ENCODE results near the gene KHDC3L. TPM values are rescaled to one million over a fixed set of nuclear protein-coding genes. Genes with fewer than 3 reads are reported as not detected.
A peak's percentile ranks its signal among the peaks of the same experiment; 100 is the strongest.
"Not testable (repeated sequence)": the region's sequence is repeated elsewhere in the genome, so short reads cannot be mapped to it uniquely, and the experiment has no call there.

Gene KHDC3L
- polyA plus RNA-seq, 1 experiment = not detected

- TF ChIP-seq CTCF (IDR thresholded peaks at IDR 0.05; ENCODE audit: insufficient read depth, low read depth, low read length) = no peak
- ChIA-PET CTCF (interaction anchor here (2.0 kb wide), 1 partner anchor 63 kb away, joined by 8 read pairs; no protein-coding TSS in a partner anchor), POLR2A (no interaction called here)
- Histone ChIP-seq H3K4me3 (ENCODE audit: low read depth, low read length) (no peak overlapping the region), H3K27me3 (ENCODE audit: control insufficient read depth, insufficient read depth, low read length) (no peaks in the 10 kb centered on the region), H3K36me3 (ENCODE audit: control insufficient read depth, insufficient read depth, low read length) (no peaks in the 10 kb centered on the region)
- DNase-seq (ENCODE audit: low read depth) = no peak
Measured at GRCh38 chr6:73389854-73390253, 27.4 kb downstream of the KHDC3L start.

GRCh38 chr6:73391675-73392074 is 29.2 kb downstream of the KHDC3L start:
- Histone ChIP-seq H3K27me3 (ENCODE audit: control insufficient read depth, insufficient read depth, low read length) (no peaks in the 10 kb centered on the region), H3K4me3 (ENCODE audit: low read depth, low read length) (no peak overlapping the region), H3K36me3 (ENCODE audit: control insufficient read depth, insufficient read depth, low read length) (no peaks in the 10 kb centered on the region)
- POLR2A ChIA-PET = no interaction called here
- TF ChIP-seq CTCF (IDR thresholded peaks at IDR 0.05; ENCODE audit: insufficient read depth, low read depth, low read length) = no peak
- DNase-seq (ENCODE audit: low read depth) = no peak
- CTCF ChIA-PET = no interaction called here

GRCh38 chr6:73392188-73392587 is 29.7 kb downstream of the KHDC3L start:
- CTCF ChIA-PET; H3K36me3 ChIP-seq (ENCODE audit: control insufficient read depth, insufficient read depth, low read length); DNase-seq (ENCODE audit: low read depth); H3K27me3 ChIP-seq (ENCODE audit: control insufficient read depth, insufficient read depth, low read length); POLR2A ChIA-PET; H3K4me3 ChIP-seq (ENCODE audit: low read depth, low read length): not testable (repeated sequence)

GRCh38 chr6:73393278-73393677 is 30.8 kb downstream of the KHDC3L start:
- CTCF ChIA-PET = no interaction called here
- Histone ChIP-seq H3K36me3 (ENCODE audit: control insufficient read depth, insufficient read depth, low read length) (no peaks in the 10 kb centered on the region), H3K4me3 (ENCODE audit: low read depth, low read length) (no peak overlapping the region), H3K27me3 (ENCODE audit: control insufficient read depth, insufficient read depth, low read length) (no peaks in the 10 kb centered on the region)
- no peak for TF ChIP-seq CTCF (IDR thresholded peaks at IDR 0.05; ENCODE audit: insufficient read depth, low read depth, low read length)
- DNase-seq (ENCODE audit: low read depth) = no peak
- POLR2A ChIA-PET = no interaction called here

- no peak for DNase-seq (ENCODE audit: low read depth)
- Histone ChIP-seq H3K27me3 (ENCODE audit: control insufficient read depth, insufficient read depth, low read length) (no peaks in the 10 kb centered on the region), H3K4me3 (ENCODE audit: low read depth, low read length) (peak within 1 kb of the TSS; percentile 29), H3K36me3 (ENCODE audit: control insufficient read depth, insufficient read depth, low read length) (no peaks in the 10 kb centered on the region)
- ChIA-PET POLR2A (no interaction called here), CTCF (interaction anchor here (0.6 kb wide), 2 partner anchors 29 to 109 kb away, joined by 3 read pairs; no protein-coding TSS in a partner anchor)
- TF ChIP-seq CTCF (IDR thresholded peaks at IDR 0.05; ENCODE audit: insufficient read depth, low read depth, low read length) = no peak
Measured at GRCh38 chr6:73394577-73395354, 32.3 kb downstream of the KHDC3L start, which contains the start of gene DDX43. Gene DDX43, plus strand, starts transcription at chr6:73394828. Its CDS starts 78 bp downstream, at chr6:73394906.

- Histone ChIP-seq H3K27me3 (ENCODE audit: control insufficient read depth, insufficient read depth, low read length) (no peaks in the 10 kb centered on the region), H3K36me3 (ENCODE audit: control insufficient read depth, insufficient read depth, low read length) (no peaks in the 10 kb centered on the region), H3K4me3 (ENCODE audit: low read depth, low read length) (no peak overlapping the region)
- no peak for TF ChIP-seq CTCF (IDR thresholded peaks at IDR 0.05; ENCODE audit: insufficient read depth, low read depth, low read length)
- ChIA-PET POLR2A (no interaction called here), CTCF (no interaction called here)
- DNase-seq (ENCODE audit: low read depth) = no peak
Measured at GRCh38 chr6:73395875-73396274, 33.4 kb downstream of the KHDC3L start.

Data from BJ (cell line).